Astrocyte (in vitro differentiated cells and primary cell): Measurements from ENCODE around the gene PSME1.

Source experiments
- EZH2 ChIP-seq: IDR thresholded peaks from 2 replicates; pipeline ENCODE4 v1.6.1; 2012; ENCODE audit warnings: mild to moderate bottlenecking, low read length, inconsistent platforms; ENCODE audit not compliant: insufficient read depth
- TF ChIP-seq, protein P1 (sequence below): IDR thresholded peaks from 2 replicates; pipeline ENCODE4 v1.5.1; 2011; ENCODE audit warnings: low read depth, mild to moderate bottlenecking, inconsistent platforms, low read length, moderate library complexity; ENCODE audit not compliant: insufficient read depth

DNA sequence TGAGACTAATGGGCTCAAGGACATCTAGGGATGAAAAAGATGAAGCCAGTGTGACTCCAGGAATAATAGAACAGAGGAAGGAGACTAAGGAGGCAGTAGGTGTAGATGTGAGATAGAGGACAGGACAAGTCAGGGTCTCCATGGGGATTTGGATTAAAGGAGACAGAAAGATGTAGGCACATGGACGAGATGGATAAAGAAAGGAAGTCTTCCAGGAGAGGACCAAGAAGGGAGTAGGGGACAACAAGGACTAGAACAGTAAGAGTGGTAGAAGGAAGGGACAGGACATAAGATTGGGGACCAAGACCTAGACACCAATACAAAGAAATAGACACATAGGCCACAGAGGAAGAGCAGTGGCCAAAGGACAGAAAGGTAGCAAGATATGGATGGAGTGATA is 49.0 kb upstream of the PSME1 start:
- TF ChIP-seq, protein P1, sequence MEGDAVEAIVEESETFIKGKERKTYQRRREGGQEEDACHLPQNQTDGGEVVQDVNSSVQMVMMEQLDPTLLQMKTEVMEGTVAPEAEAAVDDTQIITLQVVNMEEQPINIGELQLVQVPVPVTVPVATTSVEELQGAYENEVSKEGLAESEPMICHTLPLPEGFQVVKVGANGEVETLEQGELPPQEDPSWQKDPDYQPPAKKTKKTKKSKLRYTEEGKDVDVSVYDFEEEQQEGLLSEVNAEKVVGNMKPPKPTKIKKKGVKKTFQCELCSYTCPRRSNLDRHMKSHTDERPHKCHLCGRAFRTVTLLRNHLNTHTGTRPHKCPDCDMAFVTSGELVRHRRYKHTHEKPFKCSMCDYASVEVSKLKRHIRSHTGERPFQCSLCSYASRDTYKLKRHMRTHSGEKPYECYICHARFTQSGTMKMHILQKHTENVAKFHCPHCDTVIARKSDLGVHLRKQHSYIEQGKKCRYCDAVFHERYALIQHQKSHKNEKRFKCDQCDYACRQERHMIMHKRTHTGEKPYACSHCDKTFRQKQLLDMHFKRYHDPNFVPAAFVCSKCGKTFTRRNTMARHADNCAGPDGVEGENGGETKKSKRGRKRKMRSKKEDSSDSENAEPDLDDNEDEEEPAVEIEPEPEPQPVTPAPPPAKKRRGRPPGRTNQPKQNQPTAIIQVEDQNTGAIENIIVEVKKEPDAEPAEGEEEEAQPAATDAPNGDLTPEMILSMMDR, result no peak
- TF ChIP-seq EZH2, result no peak
